Gastrocnemius medialis (tissue), 4 donors: ENCODE results near the gene PCSK1N.

Experiments
- CTCF ChIP-seq, 5 experiments: fragments of 450-650 bp in 3 of 5; fragments of 200-600 bp in 2 of 5; sonication (generic) in 2 of 5; IDR thresholded peaks in 4 of 5; conservative IDR thresholded peaks in 1 of 5; 1 replicate in 4 of 5; 2 replicates in 1 of 5; pipeline ENCODE4 v1.5.1; 2016 to 2019; ENCODE audit warnings: antibody characterized with exemption in 5 of 5, mild to moderate bottlenecking in 3 of 5, moderate library complexity in 3 of 5
- POLR2A ChIP-seq, 2 donors: fragments of 450-650 bp; IDR thresholded peaks; one replicate each; pipeline ENCODE4 v1.6.1; 2017; ENCODE audit warnings: antibody characterized with exemption in 2 of 2, mild to moderate bottlenecking in 2 of 2, moderate library complexity in 2 of 2

GRCh38 chrX:48782216-48782615 is 53.2 kb downstream of the PCSK1N start:
- TF ChIP-seq CTCF (IDR thresholded peaks at IDR 0.05 in 4 of 5, conservative IDR thresholded peaks at IDR 0.05 in 1 of 5) (no peak), POLR2A (IDR thresholded peaks at IDR 0.05) (no peak)
